Left ventricle myocardium inferior (tissue), 1 donor: Measurements from ENCODE around the gene MTFMT. TPM values are rescaled to one million over a fixed set of nuclear protein-coding genes. Genes with fewer than 3 reads are reported as not detected.
A peak's percentile ranks its signal among the peaks of the same experiment; 100 is the strongest.

Source experiments
- DNase-seq: peaks from one replicate; pipeline ENCODE4 v3.0.0-alpha.2; 2020
- H3K27ac ChIP-seq: fragments of 200-600 bp; replicated peaks from 2 replicates; pipeline ENCODE4 v1.8.0; 2021
- H3K27me3 ChIP-seq: fragments of 200-600 bp; 2 replicates; pipeline ENCODE4 v1.8.0; 2021; ENCODE audit warnings: low read depth
- H3K36me3 ChIP-seq: fragments of 200-600 bp; 2 replicates; pipeline ENCODE4 v1.8.0; 2021
- H3K4me1 ChIP-seq: fragments of 200-600 bp; 2 replicates; pipeline ENCODE4 v1.8.0; 2021
- H3K4me3 ChIP-seq: fragments of 200-600 bp; 2 replicates; pipeline ENCODE4 v1.8.0; 2021; ENCODE audit warnings: mild to moderate bottlenecking, moderate library complexity
- H3K9me3 ChIP-seq: fragments of 200-600 bp; replicated peaks from 2 replicates; pipeline ENCODE4 v1.8.0; 2021
- CTCF ChIP-seq: fragments of 200-600 bp; IDR thresholded peaks from 2 replicates; pipeline ENCODE4 v1.8.0; 2021; ENCODE audit warnings: antibody characterized with exemption, mild to moderate bottlenecking, borderline replicate concordance
- intact Hi-C: fragments of 100-400 bp; cut with micrococcal nuclease; formaldehyde crosslinking; loops from one replicate; pipeline ENCODE4 v1.11.0; 2022
- total RNA-seq: library from RNA; stranded (reverse); fragmentation: NEBNext Ultra II Directional; extraction: Animal tissue kit (Norgen Biotek cat#: 25700); gene quantifications from one replicate; pipeline ENCODE4 v1.2.1, GENCODE V29; 2021
- donor health status: DM: no; HTN: yes; CAD: no; lungs with severe emphysema.

Gene MTFMT
- total RNA-seq, 1 donor from 2014 or later = 18.6 TPM

GRCh38 chr15:65068403-65068788 is 39.0 kb upstream of the MTFMT start:
- no peaks in the 10 kb centered on the region for H3K36me3 ChIP-seq
- no peaks in the 10 kb centered on the region for H3K9me3 ChIP-seq
- H3K4me3 ChIP-seq = peak overlapping the region; percentile 72
- peaks cover 21% of the 10 kb centered on the region for H3K27me3 ChIP-seq
- H3K27ac ChIP-seq = peak overlapping the region; percentile 89
- intact Hi-C loops = no loop called here
- DNase-seq = no peak
- H3K4me1 ChIP-seq = peaks cover 86% of the 10 kb centered on the region
- TF ChIP-seq CTCF = no peak

GRCh38 chr15:65067645-65068402 is 38.4 kb upstream of the MTFMT start, which contains the start of gene RASL12:
RASL12 (minus strand) TSS chr15:65067991; CDS start chr15:65067835, 156 bp downstream.
- Histone ChIP-seq H3K27ac (peak within 1 kb of the TSS; percentile 89), H3K4me3 (peak within 1 kb of the TSS; percentile 72), H3K9me3 (no peaks in the 10 kb centered on the region), H3K4me1 (peaks cover 90% of the 10 kb centered on the region), H3K36me3 (no peaks in the 10 kb centered on the region), H3K27me3 (peaks cover 21% of the 10 kb centered on the region)
- peak; percentile 52 for DNase-seq
- intact Hi-C loops = no loop called here
- TF ChIP-seq CTCF = no peak

GRCh38 chr15:65067317-65067644 is 37.8 kb upstream of the MTFMT start:
- Histone ChIP-seq H3K4me1 (peaks cover 90% of the 10 kb centered on the region), H3K27ac (peak overlapping the region; percentile 89), H3K36me3 (no peaks in the 10 kb centered on the region), H3K4me3 (peak overlapping the region; percentile 72), H3K9me3 (no peaks in the 10 kb centered on the region), H3K27me3 (peaks cover 21% of the 10 kb centered on the region)
- TF ChIP-seq CTCF = no peak
- intact Hi-C loops = no loop called here
- no peak for DNase-seq

GRCh38 chr15:65066635-65067316 is 37.3 kb upstream of the MTFMT start:
- intact Hi-C loops = no loop called here
- Histone ChIP-seq H3K27me3 (peaks cover 21% of the 10 kb centered on the region), H3K4me1 (peaks cover 88% of the 10 kb centered on the region), H3K27ac (peak overlapping the region; percentile 89), H3K36me3 (no peaks in the 10 kb centered on the region), H3K4me3 (peak overlapping the region; percentile 72), H3K9me3 (no peaks in the 10 kb centered on the region)
- peak; percentile 57 for DNase-seq
- no peak for TF ChIP-seq CTCF

- Histone ChIP-seq H3K4me1 (peaks cover 88% of the 10 kb centered on the region), H3K4me3 (peak overlapping the region; percentile 72), H3K9me3 (no peaks in the 10 kb centered on the region), H3K36me3 (no peaks in the 10 kb centered on the region), H3K27me3 (peaks cover 21% of the 10 kb centered on the region), H3K27ac (peak overlapping the region; percentile 89)
- TF ChIP-seq CTCF = no peak
- intact Hi-C loops = no loop called here
- no peak for DNase-seq
Observed at GRCh38 chr15:65066001-65066634, 36.7 kb upstream of the MTFMT start.
